Vagina (tissue), 2 donors: Measurements from ENCODE around the gene CD320. TPM values are rescaled to one million over a fixed set of nuclear protein-coding genes. Genes with fewer than 3 reads are reported as not detected.
"Not testable (repeated sequence)": the region's sequence is repeated elsewhere in the genome, so short reads cannot be mapped to it uniquely, and the experiment has no call there.

Source experiments
- DNase-seq, 2 donors: peaks; one replicate each; pipeline ENCODE4 v3.0.0-alpha.2; 2017; ENCODE audit errors: extremely low spot score in 2 of 2
- H3K27ac ChIP-seq: fragments of 200-600 bp; sonication (generic); one replicate; pipeline ENCODE4 v1.5.1; 2019
- H3K27me3 ChIP-seq: fragments of 200-600 bp; sonication (generic); one replicate; pipeline ENCODE4 v1.5.1; 2019
- H3K36me3 ChIP-seq, 2 donors: fragments of 200-600 bp; sonication (generic); one replicate each; pipeline ENCODE4 v1.5.1; 2017 to 2019
- H3K4me1 ChIP-seq: fragments of 200-600 bp; sonication (generic); one replicate; pipeline ENCODE4 v1.5.1; 2019
- H3K4me3 ChIP-seq, 2 donors: fragments of 200-600 bp; sonication (generic); 1 replicate in 1 of 2; 2 replicates in 1 of 2; pipeline ENCODE4 v1.5.1; 2016 to 2019
- H3K9me3 ChIP-seq: fragments of 200-600 bp; sonication (generic); one replicate; pipeline ENCODE4 v1.5.1; 2019
- POLR2A ChIP-seq, 2 donors: fragments of 450-650 bp; IDR thresholded peaks; one replicate each; pipeline ENCODE4 v1.6.1; 2017; ENCODE audit warnings: antibody characterized with exemption in 2 of 2, mild to moderate bottlenecking in 2 of 2, moderate library complexity in 2 of 2
- POLR2AphosphoS5 ChIP-seq, 2 donors: sonication (generic); formaldehyde crosslinking; IDR thresholded peaks; one replicate each; pipeline ENCODE4 v1.9.0; 2017; ENCODE audit warnings: antibody characterized with exemption in 2 of 2, mild to moderate bottlenecking in 2 of 2, low read depth in 1 of 2; ENCODE audit not compliant: insufficient read depth in 1 of 2
- intact Hi-C: fragments of 100-400 bp; cut with DNase I; formaldehyde crosslinking; loops from one replicate; pipeline ENCODE4 v1.15.1; 2023
- total RNA-seq: library from RNA; depleted of rRNA; stranded (reverse); fragments of >200 nt; gene quantifications from one replicate; pipeline ENCODE4 v1.2.3, GENCODE V29; 2016
- TF ChIP-seq, protein P1 (sequence below), 3 experiments: fragments of 450-650 bp in 2 of 3; fragments of 200-600 bp in 1 of 3; sonication (generic) in 1 of 3; IDR thresholded peaks; one replicate each; pipeline ENCODE4 v1.5.1; 2017 to 2019; ENCODE audit warnings: antibody characterized with exemption in 3 of 3, mild to moderate bottlenecking in 2 of 3, moderate library complexity in 2 of 3

CD320 gene
- total RNA-seq, 1 donor from 2014 or later, result 27.3 TPM

DNA sequence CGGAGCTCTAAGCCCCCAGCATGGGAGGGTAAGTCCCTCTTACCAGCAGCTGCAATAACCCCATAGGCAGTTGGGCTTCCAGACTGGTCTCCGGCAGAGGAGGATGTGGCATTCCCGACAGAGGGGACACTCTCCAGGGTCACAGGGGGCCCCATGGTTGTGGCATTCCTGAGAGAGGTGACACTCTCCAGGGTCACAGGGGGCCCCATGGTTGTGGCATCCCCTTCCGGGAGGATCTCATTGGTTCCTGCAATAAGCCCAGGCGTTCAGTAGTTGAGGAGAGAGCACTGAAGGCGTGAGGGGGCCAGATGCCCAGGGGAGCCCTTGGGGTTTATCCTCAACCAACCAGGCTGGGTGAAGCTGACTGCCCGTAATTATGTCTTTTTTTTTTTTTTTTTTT, 5.4 kb downstream of the CD320 start:
- intact Hi-C loops, result no loop called here
- no peaks in the 10 kb centered on the region for H3K9me3 ChIP-seq
- H3K27me3 ChIP-seq, result no peaks in the 10 kb centered on the region
- no peak overlapping the region for H3K4me3 ChIP-seq
- H3K36me3 ChIP-seq, result no peaks in the 10 kb centered on the region
- no peak overlapping the region for H3K27ac ChIP-seq
- peaks cover 13% of the 10 kb centered on the region for H3K4me1 ChIP-seq
- DNase-seq, result no peak
- TF ChIP-seq POLR2AphosphoS5 (IDR thresholded peaks at IDR 0.05; ENCODE audit: insufficient read depth in 1 of 2, low read depth in 1 of 2), result no peak
- TF ChIP-seq POLR2A (IDR thresholded peaks at IDR 0.05), result no peak
- TF ChIP-seq, protein P1, sequence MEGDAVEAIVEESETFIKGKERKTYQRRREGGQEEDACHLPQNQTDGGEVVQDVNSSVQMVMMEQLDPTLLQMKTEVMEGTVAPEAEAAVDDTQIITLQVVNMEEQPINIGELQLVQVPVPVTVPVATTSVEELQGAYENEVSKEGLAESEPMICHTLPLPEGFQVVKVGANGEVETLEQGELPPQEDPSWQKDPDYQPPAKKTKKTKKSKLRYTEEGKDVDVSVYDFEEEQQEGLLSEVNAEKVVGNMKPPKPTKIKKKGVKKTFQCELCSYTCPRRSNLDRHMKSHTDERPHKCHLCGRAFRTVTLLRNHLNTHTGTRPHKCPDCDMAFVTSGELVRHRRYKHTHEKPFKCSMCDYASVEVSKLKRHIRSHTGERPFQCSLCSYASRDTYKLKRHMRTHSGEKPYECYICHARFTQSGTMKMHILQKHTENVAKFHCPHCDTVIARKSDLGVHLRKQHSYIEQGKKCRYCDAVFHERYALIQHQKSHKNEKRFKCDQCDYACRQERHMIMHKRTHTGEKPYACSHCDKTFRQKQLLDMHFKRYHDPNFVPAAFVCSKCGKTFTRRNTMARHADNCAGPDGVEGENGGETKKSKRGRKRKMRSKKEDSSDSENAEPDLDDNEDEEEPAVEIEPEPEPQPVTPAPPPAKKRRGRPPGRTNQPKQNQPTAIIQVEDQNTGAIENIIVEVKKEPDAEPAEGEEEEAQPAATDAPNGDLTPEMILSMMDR (IDR thresholded peaks at IDR 0.05), result no peak

GRCh38 chr19:8302357-8302691, 5.8 kb downstream of the CD320 start:
- intact Hi-C loops, result no loop called here
- Histone ChIP-seq H3K4me3 (no peak overlapping the region), H3K9me3 (no peaks in the 10 kb centered on the region), H3K36me3 (no peaks in the 10 kb centered on the region), H3K27ac (no peak overlapping the region), H3K4me1 (peaks cover 8% of the 10 kb centered on the region), H3K27me3 (no peaks in the 10 kb centered on the region)
- no peak for DNase-seq
- no peak for TF ChIP-seq POLR2A (IDR thresholded peaks at IDR 0.05)
- TF ChIP-seq, protein P1 (IDR thresholded peaks at IDR 0.05), result no peak
- TF ChIP-seq POLR2AphosphoS5 (IDR thresholded peaks at IDR 0.05; ENCODE audit: insufficient read depth in 1 of 2, low read depth in 1 of 2), result no peak

- H3K27me3 ChIP-seq, H3K9me3 ChIP-seq, H3K4me3 ChIP-seq, intact Hi-C loops, H3K27ac ChIP-seq, DNase-seq, H3K4me1 ChIP-seq, H3K36me3 ChIP-seq: not testable (repeated sequence)
These were observed 16.8 kb downstream of the CD320 start for GRCh38 chr19:8291337-8291736.

DNA sequence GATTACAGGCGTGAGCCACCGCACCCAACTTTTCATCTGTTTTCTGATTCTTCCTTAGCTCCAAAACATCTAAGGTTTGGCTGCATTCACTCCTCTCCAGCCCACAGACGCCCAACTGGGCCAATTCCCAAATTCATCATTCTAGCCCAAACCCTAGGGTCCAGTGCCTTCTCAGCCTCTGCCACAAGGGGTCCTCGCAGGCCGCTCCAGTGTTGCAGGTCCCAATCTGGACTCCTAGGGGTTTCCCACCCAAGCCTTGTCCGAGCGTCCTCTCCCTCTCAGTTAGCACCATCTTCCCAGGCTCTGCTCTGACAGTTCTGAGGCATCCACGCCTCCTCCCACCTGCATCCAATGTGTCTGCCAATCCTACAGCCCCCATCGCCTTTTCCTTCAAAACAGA, 31.6 kb downstream of the CD320 start:
- intact Hi-C loops, H3K4me1 ChIP-seq, DNase-seq, H3K9me3 ChIP-seq, H3K4me3 ChIP-seq, H3K27me3 ChIP-seq, H3K36me3 ChIP-seq, H3K27ac ChIP-seq: not testable (repeated sequence)

DNA sequence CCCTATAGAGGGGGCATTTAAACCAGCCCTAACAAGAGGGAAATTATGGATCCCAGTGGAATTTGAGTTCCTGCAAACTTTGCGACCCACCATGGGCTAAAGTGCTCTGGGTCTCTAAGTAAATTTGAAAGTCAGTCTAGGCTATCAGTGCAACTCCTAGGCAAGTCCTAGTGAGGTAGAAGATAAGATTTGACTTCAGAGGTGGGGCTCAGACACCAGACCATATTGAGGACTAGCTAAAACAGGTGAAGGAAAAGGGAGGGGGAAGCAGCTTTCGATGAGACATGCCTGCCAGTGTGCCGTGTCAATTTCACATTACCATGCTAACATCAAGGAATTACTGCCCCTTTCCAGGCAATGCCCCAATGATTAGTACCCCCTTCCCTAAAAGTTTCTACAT, 38.4 kb downstream of the CD320 start:
- TF ChIP-seq POLR2AphosphoS5 (IDR thresholded peaks at IDR 0.05; ENCODE audit: insufficient read depth in 1 of 2, low read depth in 1 of 2) (no peak), POLR2A (IDR thresholded peaks at IDR 0.05) (no peak)
- TF ChIP-seq, protein P1 (IDR thresholded peaks at IDR 0.05), result no peak
- intact Hi-C loops, result no loop called here
- DNase-seq, result no peak
- H3K4me1 ChIP-seq, result no peaks in the 10 kb centered on the region
- no peak overlapping the region for H3K4me3 ChIP-seq
- H3K9me3 ChIP-seq, result no peaks in the 10 kb centered on the region
- H3K36me3 ChIP-seq, result no peaks in the 10 kb centered on the region
- H3K27ac ChIP-seq, result no peak overlapping the region
- no peaks in the 10 kb centered on the region for H3K27me3 ChIP-seq

- DNase-seq, result no peak
- Histone ChIP-seq H3K4me3 (no peak overlapping the region), H3K4me1 (no peaks in the 10 kb centered on the region), H3K27me3 (no peaks in the 10 kb centered on the region), H3K27ac (no peak overlapping the region), H3K36me3 (no peaks in the 10 kb centered on the region), H3K9me3 (no peaks in the 10 kb centered on the region)
- intact Hi-C loops, result no loop called here
- TF ChIP-seq POLR2A (IDR thresholded peaks at IDR 0.05) (no peak), POLR2AphosphoS5 (IDR thresholded peaks at IDR 0.05; ENCODE audit: insufficient read depth in 1 of 2, low read depth in 1 of 2) (no peak)
- TF ChIP-seq, protein P1 (IDR thresholded peaks at IDR 0.05), result no peak
These were observed 42.3 kb downstream of the CD320 start for GRCh38 chr19:8265872-8266271.

- H3K9me3 ChIP-seq, DNase-seq, H3K36me3 ChIP-seq, H3K27ac ChIP-seq, H3K4me1 ChIP-seq, intact Hi-C loops, H3K4me3 ChIP-seq, H3K27me3 ChIP-seq: not testable (repeated sequence)
These were observed 43.9 kb downstream of the CD320 start for GRCh38 chr19:8264248-8264647.
